Uterine smooth muscle cell (primary cell): ENCODE results near the gene ZNF74. TPM values are rescaled to one million over a fixed set of nuclear protein-coding genes. Genes with fewer than 3 reads are reported as not detected.

Source experiments
- total RNA-seq: library from RNA; depleted of rRNA; stranded (reverse); fragments of >200 nt; gene quantifications from 2 replicates; pipeline ENCODE4 v1.2.3, GENCODE V29; 2014

Gene ZNF74
- total RNA-seq, result 10.3 and 13.5 TPM in 2 replicates

GRCh38 chr22:20393705-20394476 lies at the start of gene ZNF74:
TSS of gene ZNF74 (plus strand) at chr22:20394151. CDS start at chr22:20394629, 478 bp downstream.

GRCh38 chr22:20437613-20438426 lies 43.9 kb downstream of the ZNF74 start, which contains the start of gene SCARF2:
TSS of gene SCARF2 (minus strand) at chr22:20437825. CDS start at chr22:20437754, 71 bp downstream.

Other genes with a start within 250 kb of the ZNF74 start
- 1.5 and 2.3 TPM in 2 replicates for gene CCDC188, start 243.1 kb upstream of the ZNF74 start, total RNA-seq
- 0.77 and 1.00 TPM in 2 replicates for gene RTN4R, start 125.8 kb upstream of the ZNF74 start, total RNA-seq
- 52.5 and 54.6 TPM in 2 replicates for gene DGCR6L, start 74.1 kb upstream of the ZNF74 start, total RNA-seq
- gene SCARF2, start 43.7 kb downstream of the ZNF74 start, total RNA-seq, result 18.2 and 36.9 TPM in 2 replicates
- 40.9 and 45.9 TPM in 2 replicates for gene KLHL22, start 101.6 kb downstream of the ZNF74 start, total RNA-seq
- 45.4 and 66.5 TPM in 2 replicates for gene MED15, start 113.5 kb downstream of the ZNF74 start, total RNA-seq